Stimulated activated CD8-positive, alpha-beta memory T cell treated with anti-CD3 and anti-CD28 coated beads, Interleukin-7, amount 100 ng/mL, for 48 hours (primary cell): ENCODE data around the gene MYH9.

ENCODE experiments used
- DNase-seq, 2 donors: peaks; one replicate each; pipeline ENCODE4 v3.0.0-alpha.2; 2020; ENCODE audit warnings: low read depth in 1 of 2; ENCODE audit errors: extremely low read depth in 1 of 2

The MYH9 gene

DNA sequence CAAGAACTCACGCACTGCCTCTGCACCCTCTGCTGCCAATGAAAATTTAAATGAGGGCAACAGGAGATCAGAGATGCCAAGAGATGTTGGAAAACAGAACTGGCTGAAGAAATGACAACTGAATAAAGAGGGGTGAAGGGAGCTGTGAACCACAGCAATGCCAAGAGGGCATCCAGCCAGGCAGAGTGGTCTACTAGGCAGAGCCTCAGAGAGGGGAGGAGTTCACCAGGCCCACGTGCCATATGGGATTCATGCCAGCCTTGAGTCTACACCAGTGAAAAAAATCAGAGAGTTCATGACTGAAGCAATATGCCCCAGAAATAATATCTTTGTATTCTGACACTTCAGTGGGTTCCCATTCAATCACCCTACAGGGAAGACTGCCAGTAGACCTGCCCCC, 152.8 kb downstream of the MYH9 start:
- DNase-seq, result no peak

- no peak for DNase-seq
Measured at GRCh38 chr22:36234213-36234612, 153.6 kb downstream of the MYH9 start.

GRCh38 chr22:36233796-36234195, 154.0 kb downstream of the MYH9 start:
- DNase-seq, result no peak

DNA sequence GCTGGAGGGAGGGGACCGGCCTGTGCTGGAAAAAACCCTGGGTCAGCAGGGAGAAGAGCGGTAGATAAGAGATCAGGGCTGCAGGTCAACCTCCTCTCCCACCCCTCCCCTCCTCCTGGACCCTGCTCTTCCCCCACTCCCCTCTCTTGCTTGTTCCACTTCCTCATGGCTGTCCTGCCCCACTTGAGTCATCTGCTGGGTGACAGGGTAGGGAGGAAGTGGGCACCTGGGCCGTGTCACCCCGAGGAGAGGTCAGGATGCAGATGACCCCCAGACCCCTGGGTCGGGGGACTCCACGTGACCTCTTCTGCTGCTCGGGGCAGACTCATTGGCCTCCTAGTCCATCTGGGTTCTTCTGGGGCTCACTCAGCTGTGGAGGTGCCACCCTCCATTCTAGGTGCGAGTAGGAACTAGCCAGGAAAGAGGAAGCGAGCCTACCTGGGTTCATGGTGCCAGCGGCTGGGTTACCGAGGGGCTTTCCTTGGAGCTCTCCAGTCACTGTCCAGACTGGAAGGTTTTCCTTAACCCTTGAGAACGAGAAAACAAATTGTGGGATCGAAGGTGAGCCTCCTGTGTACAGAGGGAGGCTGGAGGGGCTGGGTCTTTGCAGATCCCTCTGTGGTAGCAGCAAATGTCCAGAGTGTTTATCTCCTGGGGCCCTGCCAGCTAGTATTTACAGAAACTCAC, 154.9 kb downstream of the MYH9 start:
- DNase-seq, result no peak
